Measurements from ENCODE around the gene CCSER1.

DNA sequence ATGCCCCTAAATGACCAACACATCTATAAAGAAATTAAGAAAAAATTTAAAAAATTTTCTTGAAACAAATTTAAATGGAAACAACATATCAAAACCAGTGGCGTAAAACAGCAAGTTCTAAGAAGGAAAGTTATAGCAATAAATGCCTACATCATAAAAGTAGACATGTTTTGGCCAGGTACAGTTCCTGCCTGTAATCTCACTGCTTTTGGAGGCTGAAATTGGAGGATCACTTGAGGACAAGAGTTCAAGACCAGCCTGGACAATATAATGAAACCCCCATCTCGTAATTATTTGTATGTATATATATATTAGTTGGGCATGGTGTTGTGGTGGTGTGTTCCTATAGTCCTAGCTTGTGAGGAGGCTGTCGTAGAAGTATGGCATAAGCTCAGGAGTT lies 1504.1 kb downstream of the CCSER1 start:
- TF ChIP-seq EZH2 (IDR thresholded peaks at IDR 0.05; ENCODE audit: borderline replicate concordance, low read length), result no peak
- no peak for TF ChIP-seq CTCF (conservative IDR thresholded peaks at IDR 0.05 in 1 of 2, IDR thresholded peaks at IDR 0.05 in 1 of 2; ENCODE audit: extremely low read depth in 1 of 2, insufficient read depth in 1 of 2, low read depth in 1 of 2, low read length in 2 of 2)

Measured in mammary epithelial cell (primary cell).